H1 (cell line): Measurements from ENCODE around the gene FGF11. TPM values are rescaled to one million over a fixed set of nuclear protein-coding genes. Genes with fewer than 3 reads are reported as not detected.

Experiments used
- CTCF ChIA-PET: fragments of 300-600 bp; sonication (Branson Sonifier 250); formaldehyde crosslinking; loops from one replicate; lab custom pipeline; 2021; ENCODE audit not compliant: partially characterized antibody; lab: Charles Lee
- POLR2A ChIA-PET: fragments of 300-600 bp; sonication (Branson Sonifier 250); formaldehyde crosslinking; loops from one replicate; lab custom pipeline; 2021; ENCODE audit warnings: inconsistent platforms; ENCODE audit not compliant: partially characterized antibody; lab: Charles Lee
- DNase-seq, 2 experiments: peaks; one replicate each; pipeline versions ENCODE4 v3.0.0 to v3.0.0-alpha.2; 2010 to 2022; ENCODE audit warnings: low spot score in 2 of 2, low read depth in 1 of 2, mixed read lengths in 1 of 2
- FAIRE-seq: peaks from 2 replicates; lab custom pipeline; 2011; peaks lifted over from hg19 to GRCh38; lab: Jason Lieb, UNC
- H2AFZ ChIP-seq: 2 replicates; pipeline ENCODE4 v1.8.1; 2012; ENCODE audit warnings: low read length, inconsistent platforms
- H2AK5ac ChIP-seq: 2 replicates; pipeline ENCODE4 v1.6.1; 2013; ENCODE audit warnings: low read depth, low read length
- H2BK120ac ChIP-seq: replicated peaks from 2 replicates; pipeline ENCODE3; 2013; ENCODE audit warnings: low read depth, low read length, inconsistent platforms
- H2BK12ac ChIP-seq: 2 replicates; pipeline ENCODE4 v1.6.1; 2013; ENCODE audit warnings: low read depth, low read length
- H2BK15ac ChIP-seq: 2 replicates; pipeline ENCODE4 v1.6.1; 2013; ENCODE audit warnings: low read length
- H2BK20ac ChIP-seq: 2 replicates; pipeline ENCODE4 v1.6.1; 2013; ENCODE audit warnings: low read length
- H2BK5ac ChIP-seq: 2 replicates; pipeline ENCODE4 v1.6.1; 2013; ENCODE audit warnings: low read depth, low read length
- H3K14ac ChIP-seq: 2 replicates; pipeline ENCODE4 v1.6.1; 2013; ENCODE audit warnings: inconsistent platforms; ENCODE audit not compliant: insufficient read length
- H3K18ac ChIP-seq: 2 replicates; pipeline ENCODE4 v1.6.1; 2013; ENCODE audit warnings: low read length; ENCODE audit errors: extremely low read depth
- H3K23ac ChIP-seq: 2 replicates; pipeline ENCODE4 v1.6.1; 2013; ENCODE audit warnings: inconsistent platforms; ENCODE audit not compliant: insufficient read length
- H3K23me2 ChIP-seq: 2 replicates; pipeline ENCODE4 v1.6.1; 2013; ENCODE audit warnings: low read depth, low read length
- H3K27ac ChIP-seq: 2 replicates; pipeline ENCODE4 v1.6.1; 2011; ENCODE audit warnings: low read depth, low read length, inconsistent platforms
- H3K27me3 ChIP-seq, 4 experiments: replicated peaks in 1 of 4; 1 replicate in 1 of 4; 2 replicates in 3 of 4; pipeline versions ENCODE4 v1.6.1 to v1.8.1; 2011 to 2013; ENCODE audit warnings: low read length in 3 of 4, mild to moderate bottlenecking in 3 of 4, inconsistent platforms in 2 of 4, mixed read lengths in 2 of 4, moderate library complexity in 1 of 4; ENCODE audit not compliant: control insufficient read depth in 3 of 4, insufficient read depth in 3 of 4; ENCODE audit errors: extremely low read depth in 1 of 4
- H3K36me3 ChIP-seq, 4 experiments: 2 replicates each; pipeline versions ENCODE4 v1.6.1 to v1.8.1; 2011 to 2013; ENCODE audit warnings: mild to moderate bottlenecking in 4 of 4, low read length in 3 of 4, moderate library complexity in 2 of 4, control low read depth in 1 of 4, inconsistent platforms in 1 of 4; ENCODE audit not compliant: insufficient read depth in 4 of 4, control insufficient read depth in 2 of 4
- H3K4ac ChIP-seq: replicated peaks from 2 replicates; pipeline ENCODE3; 2013; ENCODE audit warnings: low read length, low read depth, mixed read lengths, inconsistent platforms; ENCODE audit not compliant: insufficient read length
- H3K4me1 ChIP-seq, 4 experiments: replicated peaks in 1 of 4; 1 replicate in 1 of 4; 2 replicates in 3 of 4; pipeline versions ENCODE4 v1.6.1 to v1.8.1; 2011 to 2013; ENCODE audit warnings: low read length in 3 of 4, inconsistent platforms in 2 of 4, mixed read lengths in 1 of 4; ENCODE audit not compliant: insufficient read depth in 4 of 4, control insufficient read depth in 3 of 4
- H3K4me2 ChIP-seq, 2 experiments: 2 replicates each; pipeline versions ENCODE4 v1.6.1 to v1.8.1; 2011 to 2013; ENCODE audit warnings: low read depth in 2 of 2, low read length in 2 of 2, control low read depth in 1 of 2, inconsistent platforms in 1 of 2, mild to moderate bottlenecking in 1 of 2; ENCODE audit not compliant: insufficient read depth in 1 of 2
- H3K4me3 ChIP-seq, 4 experiments: fragments of 200-600, 300-600 bp in 1 of 4; sonication (generic), shearing (Covaris generic), sonication (Bioruptor Twin) in 1 of 4; 2 replicates each; pipeline versions ENCODE4 v1.5.1 to v1.8.1; 2011 to 2016; ENCODE audit warnings: low read length in 4 of 4, low read depth in 3 of 4, control low read depth in 2 of 4, inconsistent platforms in 2 of 4, mild to moderate bottlenecking in 2 of 4, mixed read lengths in 1 of 4, moderate library complexity in 1 of 4; ENCODE audit not compliant: insufficient read depth in 2 of 4; ENCODE audit errors: extremely low read depth in 1 of 4
- H3K56ac ChIP-seq: replicated peaks from 2 replicates; pipeline ENCODE3; 2013; ENCODE audit warnings: low read depth, mild to moderate bottlenecking, mixed read lengths, low read length, inconsistent platforms; ENCODE audit not compliant: insufficient read length
- H3K79me1 ChIP-seq: 2 replicates; pipeline ENCODE4 v1.6.1; 2013; ENCODE audit warnings: low read depth, low read length, control low read depth
- H3K79me2 ChIP-seq, 2 experiments: 2 replicates each; pipeline versions ENCODE4 v1.6.1 to v1.8.1; 2012 to 2013; ENCODE audit warnings: low read length in 2 of 2, mild to moderate bottlenecking in 2 of 2, inconsistent platforms in 1 of 2; ENCODE audit not compliant: insufficient read depth in 2 of 2, control insufficient read depth in 1 of 2
- H3K9ac ChIP-seq, 4 experiments: replicated peaks in 1 of 4; 1 replicate in 1 of 4; 2 replicates in 3 of 4; pipeline versions ENCODE4 v1.6.1 to v1.8.1; 2011 to 2013; ENCODE audit warnings: low read depth in 3 of 4, low read length in 3 of 4, control low read depth in 2 of 4, mild to moderate bottlenecking in 2 of 4, moderate library complexity in 2 of 4, inconsistent platforms in 1 of 4; ENCODE audit errors: extremely low read depth in 1 of 4
- H3K9me3 ChIP-seq, 2 experiments: 2 replicates each; pipeline versions ENCODE4 v1.6.1 to v1.8.1; 2012 to 2013; ENCODE audit warnings: mild to moderate bottlenecking in 2 of 2, moderate library complexity in 2 of 2, control low read depth in 1 of 2, inconsistent platforms in 1 of 2, low read depth in 1 of 2, low read length in 1 of 2, mixed read lengths in 1 of 2; ENCODE audit not compliant: insufficient read depth in 2 of 2
- H4K20me1 ChIP-seq, 2 experiments: replicated peaks in 1 of 2; 2 replicates each; pipeline versions ENCODE3 to v1.8.1; 2011 to 2013; ENCODE audit warnings: inconsistent platforms in 2 of 2, low read length in 2 of 2, mild to moderate bottlenecking in 1 of 2; ENCODE audit not compliant: insufficient read depth in 2 of 2, control insufficient read depth in 1 of 2
- H4K5ac ChIP-seq: 2 replicates; pipeline ENCODE4 v1.6.1; 2013; ENCODE audit warnings: low read length, low read depth, mixed read lengths, inconsistent platforms; ENCODE audit not compliant: insufficient read length
- H4K8ac ChIP-seq: 2 replicates; pipeline ENCODE4 v1.8.0; 2013; ENCODE audit warnings: mild to moderate bottlenecking, moderate library complexity, low read length, inconsistent platforms; ENCODE audit not compliant: insufficient read depth; ENCODE audit errors: extremely low read depth
- H4K91ac ChIP-seq: replicated peaks from 2 replicates; pipeline ENCODE3; 2013; ENCODE audit warnings: low read length, mixed read lengths, inconsistent platforms; ENCODE audit not compliant: insufficient read length
- CTCF ChIP-seq, 3 experiments: IDR thresholded peaks; 1 replicate in 2 of 3; 2 replicates in 1 of 3; pipeline versions ENCODE4 v1.5.1 to v1.6.1; 2011; ENCODE audit warnings: low read length in 3 of 3, mild to moderate bottlenecking in 3 of 3, inconsistent platforms in 2 of 3, low read depth in 1 of 3, moderate library complexity in 1 of 3; ENCODE audit not compliant: insufficient read depth in 1 of 3; ENCODE audit errors: control extremely low read depth in 1 of 3
- KDM4A ChIP-seq: IDR thresholded peaks from one replicate; pipeline ENCODE4 v1.7.1; 2012; ENCODE audit warnings: low read depth, mild to moderate bottlenecking, moderate library complexity, low read length, inconsistent platforms; ENCODE audit not compliant: severe bottlenecking
- KDM5A ChIP-seq: fragments of 200-600 bp; IDR thresholded peaks from 2 replicates; pipeline ENCODE4 v1.7.1; 2012; ENCODE audit warnings: mild to moderate bottlenecking, low read length, inconsistent platforms, mixed read lengths
- MAX ChIP-seq: IDR thresholded peaks from 2 replicates; pipeline ENCODE4 v1.6.1; 2012; ENCODE audit warnings: inconsistent platforms
- NANOG ChIP-seq: IDR thresholded peaks from 2 replicates; pipeline ENCODE4 v1.6.1; 2011; ENCODE audit warnings: low read length, low read depth, mild to moderate bottlenecking, inconsistent platforms; ENCODE audit not compliant: insufficient read depth, poor library complexity, severe bottlenecking
- PHF8 ChIP-seq: fragments of 200-600 bp; sonication (generic); conservative IDR thresholded peaks from 2 replicates; pipeline ENCODE4 v1.7.1; 2012; ENCODE audit warnings: low read depth, mild to moderate bottlenecking, inconsistent platforms, low read length, moderate library complexity
- POLR2A ChIP-seq, 2 experiments: IDR thresholded peaks; 1 replicate in 1 of 2; 2 replicates in 1 of 2; pipeline ENCODE4 v1.6.1; 2011; ENCODE audit warnings: low read depth in 2 of 2, low read length in 2 of 2, mild to moderate bottlenecking in 2 of 2; ENCODE audit errors: control extremely low read depth in 1 of 2
- POLR2AphosphoS5 ChIP-seq: IDR thresholded peaks from 2 replicates; pipeline ENCODE4 v1.6.1; 2011; ENCODE audit warnings: low read depth, low read length
- SIRT6 ChIP-seq: IDR thresholded peaks from one replicate; pipeline ENCODE4 v1.7.1; 2012; ENCODE audit warnings: low read length, inconsistent platforms
- SUZ12 ChIP-seq: fragments of 200-600 bp; sonication (generic); IDR thresholded peaks from 2 replicates; pipeline ENCODE4 v1.6.1; 2012; ENCODE audit warnings: mild to moderate bottlenecking, inconsistent platforms, low read length, moderate library complexity, mixed read lengths
- TEAD4 ChIP-seq: IDR thresholded peaks from 2 replicates; pipeline ENCODE4 v1.6.1; 2012; ENCODE audit warnings: low read depth, low read length, inconsistent platforms, mixed read lengths
- WGBS, 2 experiments: shearing (Covaris generic) in 1 of 2; methylation state at CpG; one replicate each; pipeline versions ENCODE4 v1.1.6 to v1.1.7; 2013 to 2015; ENCODE audit warnings: low lambda C conversion rate in 2 of 2, mixed read lengths in 2 of 2, inconsistent platforms in 1 of 2, low coverage in 1 of 2, missing lambda C conversion rate in 1 of 2; ENCODE audit not compliant: insufficient replicate concordance in 2 of 2, insufficient coverage in 1 of 2, insufficient read length in 1 of 2; ENCODE audit errors: extremely low coverage in 1 of 2, missing lambda C conversion rate in 1 of 2; 5-methylcytosine and 5-hydroxymethylcytosine counted together
- polyA plus RNA-seq, 7 experiments: library from polyadenylated mRNA; depleted of rRNA in 3 of 7; stranded (reverse) in 5 of 7; unstranded in 2 of 7; fragments of >200 nt in 5 of 7; fragments of 200-250 nt in 2 of 7; gene quantifications; 1 replicate in 5 of 7; 2 replicates in 1 of 7; 4 replicates in 1 of 7; pipeline versions ENCODE4 v1.2.1 to v1.2.3, GENCODE V29; 2011 to 2013; ENCODE audit warnings: missing spikeins in 2 of 7, mixed read lengths in 2 of 7
- total RNA-seq: library from RNA; stranded (reverse); fragmentation: NEBNext Ultra II Directional; extraction: Animal tissue kit (Norgen Biotek cat#: 25700); gene quantifications from 2 replicates; pipeline ENCODE4 v1.2.1, GENCODE V29; 2021

Gene FGF11
- total and polyA plus RNA-seq, 2 of the 8 experiments (the other 6 are each of a cell fraction or from before 2014, with no cell fraction given), result 11.8 to 26.1 TPM

- no peak overlapping the region for H2BK20ac ChIP-seq
- H3K27ac ChIP-seq, result no peak overlapping the region
- H3K4ac ChIP-seq, result no peak overlapping the region
- H4K91ac ChIP-seq, result no peak overlapping the region
- no peak overlapping the region for H4K5ac ChIP-seq
- H2BK5ac ChIP-seq, result no peak overlapping the region
- no peak overlapping the region for H3K9ac ChIP-seq
- TF ChIP-seq PHF8 (no peak), NANOG (no peak), MAX (no peak), POLR2AphosphoS5 (no peak), POLR2A (IDR thresholded peaks at IDR 0.05; ENCODE audit: control extremely low read depth in 1 of 2, low read depth in 2 of 2, low read length in 2 of 2) (no peak), TEAD4 (no peak), SUZ12 (no peak), SIRT6 (no peak), CTCF (IDR thresholded peaks at IDR 0.05; ENCODE audit: control extremely low read depth in 1 of 3, insufficient read depth in 1 of 3, low read depth in 1 of 3, low read length in 3 of 3) (no peak), KDM4A (no peak), KDM5A (no peak)
- H3K4me3 ChIP-seq, result no peak overlapping the region
- H3K79me2 ChIP-seq, result peaks cover 0 to 5% of the 10 kb centered on the region in 2 experiments; a peak in 1 of 4 replicates
- no peak overlapping the region for H2BK15ac ChIP-seq
- DNase-seq (no peak), FAIRE-seq (no peak)
- peaks cover 13% of the 10 kb centered on the region; the same call in 1 of the 2 replicates for H3K23me2 ChIP-seq
- no peaks in the 10 kb centered on the region; a peak in 1 of 7 replicates for H3K27me3 ChIP-seq
- H3K4me1 ChIP-seq, result peaks cover 0 to 19% (median 11%) of the 10 kb centered on the region in 4 experiments; a peak in 5 of 7 replicates
- H3K56ac ChIP-seq, result no peak overlapping the region
- no peak overlapping the region for H2AFZ ChIP-seq
- ChIA-PET CTCF (interaction anchor here (1.2 to 1.6 kb wide), 2 partner anchors 26 to 54 kb away, joined by 3 to 4 read pairs; no protein-coding TSS in a partner anchor), POLR2A (interaction anchor here (0.9 to 8.2 kb wide), 9 partner anchors 10 to 176 kb away, joined by 3 to 66 read pairs (median 3); partner anchors contain the start of genes FGF11, POLR2A, TMEM102 and TNK1)
- H3K23ac ChIP-seq, result no peak overlapping the region
- H4K20me1 ChIP-seq, result peaks cover 0 to 20% of the 10 kb centered on the region in 2 experiments
- H3K14ac ChIP-seq, result no peak overlapping the region
- H4K8ac ChIP-seq, result no peak overlapping the region
- no peaks in the 10 kb centered on the region for H3K9me3 ChIP-seq
- peaks cover 2 to 24% (median 17%) of the 10 kb centered on the region in 4 experiments; a peak in 5 of 8 replicates for H3K36me3 ChIP-seq
- H2BK12ac ChIP-seq, result no peak overlapping the region
- no peak overlapping the region for H2BK120ac ChIP-seq
- H3K18ac ChIP-seq, result no peak overlapping the region
- no peak overlapping the region for H2AK5ac ChIP-seq
- 94% methylated on average over 6 of the region's 6 CpGs; no CpG with 5 or more reads in 1 of the 2 experiments for WGBS, 2 experiments
- H3K79me1 ChIP-seq, result peaks cover 4% of the 10 kb centered on the region; the same call in 1 of the 2 replicates
- H3K4me2 ChIP-seq, result no peak overlapping the region
These were observed 29.6 kb upstream of the FGF11 start for GRCh38 chr17:7409716-7410115.
